Stimulated activated CD8-positive, alpha-beta memory T cell treated with anti-CD3 and anti-CD28 coated beads, Interleukin-4, amount 100 ng/mL, for 1 hour (primary cell): ENCODE results near the gene AFF2.

ENCODE experiments used
- DNase-seq, 2 donors: peaks; one replicate each; pipeline ENCODE4 v3.0.0-alpha.2; 2020; ENCODE audit warnings: low read depth in 2 of 2, low spot score in 1 of 2

Gene AFF2

DNA sequence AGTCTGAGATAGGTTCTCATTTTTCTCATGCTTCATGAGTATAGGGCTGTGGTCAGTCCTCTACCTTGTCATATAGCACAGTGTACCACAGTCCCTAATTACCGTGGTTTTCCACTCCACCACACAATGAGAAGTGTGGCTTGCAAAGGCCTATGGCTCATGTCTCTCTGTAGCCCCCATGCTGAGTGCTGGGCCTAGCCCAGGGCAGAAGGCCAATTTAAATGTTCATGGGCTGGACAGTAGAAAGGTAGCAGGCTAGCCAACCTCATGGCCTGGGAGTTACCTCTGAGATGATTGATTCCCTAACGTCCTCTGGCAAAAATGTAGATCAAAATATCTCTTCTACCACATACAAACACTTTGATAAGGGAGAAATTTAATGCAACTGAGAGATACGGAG is 222.5 kb downstream of the AFF2 start:
- no peak for DNase-seq

DNA sequence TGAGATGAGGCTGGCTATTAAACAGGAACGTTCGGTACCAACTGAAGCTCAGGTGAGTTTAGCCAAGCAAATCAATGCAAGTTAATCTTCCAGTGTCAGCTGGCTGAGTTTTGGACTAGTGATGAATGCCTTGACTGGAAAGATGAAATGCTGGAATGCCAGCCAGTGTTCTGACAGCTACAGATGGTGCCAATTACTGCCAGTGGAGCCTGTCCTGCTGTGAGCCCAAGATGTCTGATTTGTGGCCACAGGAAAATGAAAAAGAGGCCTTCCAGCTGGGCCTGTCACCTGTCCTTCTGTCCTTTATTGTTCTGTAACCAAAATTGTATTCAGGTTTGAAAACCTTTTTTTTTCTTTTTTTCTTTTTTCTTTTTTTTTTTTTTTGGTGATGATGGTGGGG is 223.1 kb downstream of the AFF2 start:
- no peak for DNase-seq

DNA sequence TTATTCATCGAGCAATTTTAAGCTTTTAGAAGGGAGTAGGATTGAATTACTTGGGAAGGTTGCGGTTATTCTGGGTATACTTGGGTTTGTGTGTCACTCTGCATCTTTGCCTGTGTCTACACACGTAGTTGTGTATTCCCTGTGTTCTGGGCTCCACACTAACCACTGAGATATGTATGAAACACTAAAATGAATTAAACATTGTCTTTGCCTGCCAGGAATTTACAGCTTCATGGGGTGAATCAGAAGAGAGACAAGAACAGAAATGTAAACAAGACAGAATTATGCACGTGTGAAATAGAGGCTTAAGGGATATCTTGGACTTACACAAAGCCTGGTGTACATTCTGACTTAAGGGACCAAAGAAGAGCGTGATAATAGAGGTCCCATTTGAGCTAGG is 228.5 kb downstream of the AFF2 start:
- no peak for DNase-seq

DNA sequence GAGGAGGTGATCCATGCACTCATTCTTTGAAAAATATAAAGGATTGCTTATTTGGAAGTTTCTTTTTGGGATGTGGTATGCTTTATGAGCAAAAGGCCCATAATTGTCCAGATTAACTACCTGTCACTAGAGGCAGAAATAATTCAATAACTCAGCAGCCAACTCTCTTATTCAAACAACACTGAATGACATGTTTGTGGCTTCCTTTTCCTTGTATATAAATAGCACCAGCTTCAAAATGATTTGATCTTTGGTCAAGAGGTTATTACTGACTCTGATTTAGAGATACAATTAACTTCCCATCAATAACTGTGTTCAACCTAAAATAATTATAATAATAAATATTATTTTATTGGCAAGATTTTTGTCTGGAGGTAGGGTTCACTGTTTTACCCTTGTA is 232.3 kb downstream of the AFF2 start:
- DNase-seq, result no peak

DNA sequence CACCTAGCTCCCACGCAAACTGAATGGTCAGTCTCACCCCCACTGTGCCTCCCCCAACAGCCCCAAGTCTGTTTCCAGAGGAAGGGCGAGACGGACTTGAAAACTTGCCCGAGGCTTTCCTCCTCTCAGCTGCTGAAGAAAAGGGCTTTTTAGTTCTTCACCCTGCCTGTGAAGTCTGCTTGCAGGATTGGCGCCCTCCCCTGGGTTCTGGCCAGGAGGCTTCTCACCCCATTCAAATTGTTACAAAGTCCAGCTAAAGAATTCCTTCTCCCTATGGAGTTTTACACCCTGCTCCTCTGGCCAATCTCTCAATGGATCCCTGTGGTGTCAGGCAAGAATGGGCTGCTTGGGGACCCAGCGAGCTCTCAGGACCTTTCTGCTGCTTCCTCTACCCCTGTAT is 241.0 kb downstream of the AFF2 start:
- no peak for DNase-seq

DNA sequence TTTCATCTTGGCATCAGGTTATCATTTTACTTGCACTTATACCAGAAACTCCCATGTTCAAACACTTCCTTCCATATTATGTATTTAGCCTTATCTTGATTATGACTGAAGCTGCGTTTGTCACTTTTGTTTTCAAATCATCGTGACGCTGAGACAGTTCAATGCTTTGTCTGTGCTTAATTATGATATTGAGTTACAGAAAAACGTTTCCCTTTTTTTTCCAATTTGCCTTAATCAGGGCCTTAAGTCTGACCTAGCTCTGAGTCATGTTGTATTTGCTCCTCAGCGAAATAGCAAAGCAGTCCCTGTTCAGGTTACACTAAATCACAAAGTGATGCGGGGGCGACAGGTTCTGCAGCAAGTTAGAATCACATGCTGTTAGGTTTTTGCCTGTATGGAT is 254.7 kb downstream of the AFF2 start:
- DNase-seq, result no peak

DNA sequence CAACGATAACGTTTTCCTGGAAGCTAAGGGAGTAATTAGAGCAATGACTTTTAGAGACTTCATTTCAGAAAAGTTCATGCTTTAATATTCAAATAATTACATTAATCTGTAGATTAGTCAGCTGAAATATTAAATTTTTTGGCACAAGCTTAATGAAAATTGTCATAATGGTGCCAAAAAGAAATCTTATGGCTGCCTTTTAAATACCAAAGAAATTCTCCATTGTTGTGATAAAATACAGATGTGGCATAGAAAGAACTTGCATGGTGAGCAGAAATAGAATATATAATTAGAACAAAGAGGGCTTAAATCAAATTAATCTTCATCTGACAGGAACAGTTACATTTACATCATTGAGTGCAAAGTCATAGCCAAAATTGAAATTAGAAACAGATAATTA is 263.5 kb downstream of the AFF2 start:
- DNase-seq, result no peak

DNA sequence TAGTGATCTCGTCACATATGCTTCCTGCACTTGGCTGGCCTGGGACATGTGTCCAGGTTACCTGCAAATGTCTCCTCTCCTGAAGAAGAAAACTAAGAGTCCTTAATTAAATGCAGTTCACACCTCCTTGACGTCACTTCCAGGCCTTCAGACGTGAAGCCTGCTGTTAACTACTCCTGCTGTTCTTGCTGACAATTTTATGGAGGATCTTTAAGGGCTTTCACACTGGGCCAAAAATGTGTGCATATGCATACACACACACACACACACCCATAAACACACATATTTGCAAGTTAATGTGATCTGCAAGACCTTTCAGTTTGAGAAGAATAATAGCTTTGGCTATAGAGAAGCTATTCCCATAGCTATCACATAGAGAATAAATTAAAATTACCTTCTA is 267.9 kb downstream of the AFF2 start:
- no peak for DNase-seq

DNA sequence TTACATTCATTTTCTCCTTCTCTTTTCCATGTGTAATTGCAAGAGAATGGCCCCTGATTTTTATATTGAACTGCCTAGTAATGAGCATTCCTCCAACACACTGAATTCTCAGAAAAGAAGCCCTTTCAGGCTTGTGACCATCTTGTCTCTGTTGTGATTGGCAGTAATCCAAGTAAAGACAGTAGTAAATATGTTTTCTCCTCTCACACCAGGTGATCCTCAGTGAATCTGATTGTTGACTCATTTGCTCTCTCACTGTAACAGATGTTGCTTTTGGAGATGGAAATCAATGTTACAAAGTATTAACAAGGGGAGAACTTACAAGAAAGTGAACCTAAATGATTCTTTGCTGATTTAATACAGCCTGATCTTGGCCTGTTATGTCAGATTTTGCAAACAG is 271.0 kb downstream of the AFF2 start:
- no peak for DNase-seq

DNA sequence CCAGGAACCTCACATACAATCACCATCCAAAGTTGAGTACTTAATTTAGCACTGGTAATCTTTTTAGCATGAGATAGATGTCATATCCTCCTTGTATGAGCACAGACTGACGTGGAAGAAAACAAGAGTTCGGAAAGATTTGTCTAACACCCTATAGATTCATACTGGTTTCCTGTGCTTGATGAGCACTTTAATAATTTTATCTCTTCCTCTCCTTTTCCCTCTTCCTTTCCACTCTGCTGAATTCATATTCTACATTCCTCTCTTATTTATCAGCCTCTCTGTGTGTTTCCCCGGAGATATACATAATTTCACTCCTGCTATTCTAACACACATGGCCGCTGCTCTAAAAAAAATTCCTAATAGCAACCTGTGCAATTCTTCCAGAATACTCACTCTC is 273.9 kb downstream of the AFF2 start:
- DNase-seq, result no peak

DNA sequence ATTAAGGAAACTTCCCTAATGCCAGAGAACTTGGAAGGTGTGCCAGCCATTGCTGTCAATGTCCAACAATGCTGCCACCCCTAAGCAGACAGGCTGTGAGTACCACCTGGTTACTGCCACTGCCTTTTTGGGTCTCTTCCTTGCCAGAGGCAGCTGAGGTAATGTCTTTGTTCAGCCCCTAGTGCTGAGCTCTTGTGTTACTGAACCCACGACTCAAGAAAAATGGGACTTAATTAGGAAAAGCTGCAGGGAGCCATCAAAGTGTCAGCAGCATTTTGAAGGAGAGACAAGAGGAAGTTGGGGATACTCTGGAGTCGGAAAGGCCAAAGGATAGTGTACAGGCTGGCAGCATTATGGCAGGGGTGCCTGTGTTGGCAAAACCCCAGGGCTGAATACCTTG is 283.7 kb downstream of the AFF2 start:
- no peak for DNase-seq

DNA sequence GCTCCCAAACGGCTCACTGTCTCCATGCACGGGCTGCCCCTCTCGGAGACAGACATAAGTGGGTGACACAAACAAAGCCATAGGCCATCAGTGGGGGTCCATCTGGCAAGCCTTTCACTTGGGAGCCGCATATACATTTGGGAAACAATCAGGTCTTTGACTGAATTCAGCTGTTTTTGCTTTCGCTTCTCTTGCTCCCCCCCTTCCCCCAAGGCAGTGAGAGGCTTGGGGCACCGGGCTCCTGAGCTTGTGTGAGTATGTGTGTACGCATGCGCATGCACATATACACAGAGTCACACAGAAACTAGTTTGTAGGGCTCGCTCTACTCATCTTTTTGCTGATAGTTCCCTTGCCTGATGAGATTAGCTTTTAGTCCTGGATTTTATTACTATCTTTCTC is 284.4 kb downstream of the AFF2 start:
- DNase-seq, result no peak

DNA sequence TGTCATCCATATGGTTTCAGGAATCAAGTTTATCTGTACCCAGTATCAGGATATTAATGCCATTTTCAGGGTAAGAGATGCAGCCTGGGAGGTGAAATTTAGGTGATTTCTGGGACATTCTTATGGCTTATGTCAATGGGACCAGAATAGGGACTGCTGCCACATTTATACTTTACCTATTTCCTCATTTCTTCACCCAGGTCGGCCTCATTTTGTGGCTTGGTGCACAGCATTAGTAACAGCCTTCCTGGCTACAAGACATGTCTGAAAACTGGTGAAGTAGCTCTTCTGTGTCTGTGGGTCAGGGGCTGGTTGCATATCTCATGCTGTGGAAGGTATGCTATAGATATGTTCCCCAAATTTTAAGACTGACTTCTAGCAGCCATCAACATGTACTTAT is 284.8 kb downstream of the AFF2 start:
- no peak for DNase-seq

DNA sequence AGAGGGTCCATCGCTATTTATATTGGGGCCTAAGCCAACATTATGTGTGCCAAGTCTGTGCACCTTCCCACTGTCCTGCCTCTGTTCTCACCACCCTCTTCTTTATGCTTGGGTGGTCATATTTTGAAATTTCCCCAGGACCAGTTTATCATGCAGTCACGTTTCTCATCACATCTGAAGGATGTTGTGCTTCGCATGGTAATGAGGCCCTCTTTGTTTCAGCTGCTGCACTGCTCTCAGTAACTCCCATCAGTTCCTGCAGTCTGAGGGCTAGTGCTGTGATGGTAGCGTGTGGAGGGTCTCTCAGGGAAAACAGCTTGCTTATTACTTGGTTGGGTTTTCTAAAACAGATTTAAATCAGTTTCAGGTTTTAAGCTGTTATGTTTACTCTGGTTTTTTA is 288.0 kb downstream of the AFF2 start:
- no peak for DNase-seq

DNA sequence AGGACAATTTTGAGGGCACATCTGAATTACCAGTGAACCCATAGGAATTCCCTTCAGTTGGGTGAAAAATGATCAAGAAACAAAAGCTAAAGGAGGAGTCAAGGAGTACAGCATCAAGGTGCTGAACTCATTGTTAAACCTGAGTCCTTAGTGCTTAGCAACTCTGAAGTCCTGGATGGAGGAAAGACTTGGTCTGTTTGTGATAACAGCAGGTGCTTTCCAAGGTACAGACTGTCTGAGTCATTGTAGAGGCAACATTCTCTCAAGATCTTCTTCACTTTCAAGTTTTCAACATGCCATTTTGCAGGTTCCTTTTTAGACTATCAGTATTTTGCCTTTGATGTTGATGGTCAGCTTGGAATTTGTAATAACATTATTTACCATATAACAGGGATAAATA is 293.9 kb downstream of the AFF2 start:
- no peak for DNase-seq

DNA sequence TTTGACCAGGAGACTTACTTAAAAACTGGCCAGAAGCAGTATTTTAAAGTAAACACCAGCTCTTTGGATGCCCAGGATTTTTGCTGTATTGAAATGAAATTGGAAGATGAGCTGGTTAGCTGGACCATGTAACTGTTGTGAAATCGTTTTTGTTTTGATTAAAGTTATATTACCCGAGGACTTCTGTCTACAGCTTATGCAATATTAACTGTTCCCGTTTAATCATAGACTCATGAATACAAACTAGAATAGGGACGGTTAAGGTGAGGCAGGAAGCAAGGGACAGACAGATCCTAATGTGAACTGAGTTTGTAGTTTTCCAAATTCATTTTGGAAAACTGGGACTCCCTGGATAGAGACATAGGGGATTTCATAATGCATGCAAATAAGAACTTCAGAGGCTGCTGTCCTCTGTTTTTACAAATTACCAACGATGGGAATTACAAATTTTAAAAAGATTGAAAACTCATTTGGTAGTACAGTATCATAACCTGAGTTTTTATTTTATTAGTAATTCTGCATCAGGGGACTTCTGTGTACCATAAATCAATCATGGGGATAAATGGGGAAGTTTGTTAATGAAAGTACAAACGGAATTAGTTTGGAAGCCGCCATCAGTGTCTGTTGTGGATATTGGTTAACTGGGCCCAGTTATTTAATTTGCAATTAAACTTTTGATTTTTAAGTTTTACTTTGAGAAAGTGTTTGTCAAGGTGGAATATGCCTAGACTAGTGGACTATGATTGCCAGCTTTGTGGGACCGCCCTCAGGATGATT is 304.4 kb downstream of the AFF2 start:
- no peak for DNase-seq

DNA sequence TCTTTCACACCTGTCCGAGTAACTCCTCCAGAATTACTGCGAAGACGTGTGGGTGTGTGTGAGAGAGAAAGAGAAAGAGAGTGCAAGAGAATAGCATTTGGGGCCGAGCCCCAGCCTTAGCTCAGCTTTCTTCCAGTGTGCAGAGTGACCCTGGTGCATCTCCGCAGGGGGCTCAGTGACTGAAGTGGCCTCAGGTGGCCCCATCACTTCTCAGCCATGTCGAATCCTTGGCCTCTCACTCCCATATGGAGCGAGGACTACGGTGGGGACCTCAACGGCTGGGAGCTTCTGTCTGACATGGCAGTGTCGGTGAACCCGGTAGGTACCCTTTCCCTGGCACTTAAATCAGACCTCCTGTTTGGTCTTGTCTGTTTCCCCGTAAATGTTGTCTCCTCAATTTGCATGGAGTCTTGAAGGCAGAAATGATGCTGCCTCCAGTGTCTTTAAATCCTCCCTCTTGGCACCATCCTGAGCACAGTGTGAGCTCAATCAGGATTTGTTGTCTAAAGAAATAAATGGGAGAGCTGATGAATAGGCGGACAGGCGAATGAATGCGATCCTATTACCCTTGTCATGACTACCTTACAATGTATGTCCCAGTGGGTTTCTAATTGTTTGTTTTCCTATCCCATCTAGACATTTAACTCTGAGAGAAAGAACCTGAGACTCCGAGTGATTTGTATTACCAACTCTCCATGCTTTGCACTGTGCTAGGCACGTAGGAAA is 305.9 kb downstream of the AFF2 start:
- DNase-seq, result no peak

DNA sequence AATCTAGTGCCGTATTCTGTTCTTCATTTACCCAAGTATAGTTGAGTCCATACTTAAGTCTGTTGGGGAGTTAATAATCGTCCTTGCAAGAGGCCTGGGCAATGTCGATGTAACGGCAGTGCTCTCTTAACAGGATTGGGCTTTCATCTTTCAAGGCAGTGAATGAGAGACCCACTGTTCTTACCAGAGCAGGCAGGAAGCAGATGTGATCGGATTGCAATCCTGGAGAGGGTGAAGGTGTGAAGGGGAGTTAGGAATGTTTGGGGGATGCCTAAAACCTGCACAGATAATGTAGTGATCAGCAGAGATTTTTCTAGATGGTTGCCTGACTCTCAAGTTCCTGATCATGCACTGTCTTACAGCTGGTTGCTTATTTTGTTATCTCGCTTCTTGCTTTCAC is 308.4 kb downstream of the AFF2 start:
- no peak for DNase-seq

DNA sequence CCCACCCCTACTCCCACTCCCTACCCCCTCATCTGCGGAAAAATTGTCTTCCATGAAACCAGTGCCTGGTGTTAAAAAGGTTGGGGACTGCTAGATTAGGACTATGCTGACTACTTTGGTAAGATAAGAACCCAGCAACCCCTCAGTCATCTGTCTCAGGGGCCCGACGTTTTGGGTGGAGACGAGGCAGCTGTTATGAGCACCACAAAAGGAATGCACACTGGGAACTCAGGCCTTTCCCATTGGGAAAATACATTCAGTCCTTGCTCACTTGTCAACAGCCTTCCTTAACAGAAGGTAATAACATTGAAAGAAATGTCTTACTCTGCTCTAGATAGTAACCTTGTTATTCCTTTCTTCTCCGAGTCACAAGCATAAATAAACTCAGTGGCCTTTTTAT is 310.8 kb downstream of the AFF2 start:
- no peak for DNase-seq

DNA sequence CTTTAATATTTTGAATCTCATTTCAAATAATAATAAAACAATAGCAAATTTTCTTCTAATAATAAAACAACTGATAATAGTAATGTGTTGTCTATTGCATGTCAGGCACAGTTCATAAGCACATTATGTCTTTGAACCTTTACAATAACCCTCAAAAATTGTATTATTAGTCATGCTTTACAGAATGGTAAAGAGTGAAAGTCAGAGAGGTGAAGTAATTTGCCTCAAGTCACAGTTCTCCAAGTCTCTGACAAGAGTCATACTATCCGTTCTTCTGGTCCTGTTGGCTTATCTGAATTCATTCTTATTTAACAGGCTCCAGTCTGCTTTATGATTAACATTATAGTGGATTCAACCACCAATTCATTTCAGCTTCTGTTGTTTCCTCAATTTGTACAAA is 313.0 kb downstream of the AFF2 start:
- no peak for DNase-seq

DNA sequence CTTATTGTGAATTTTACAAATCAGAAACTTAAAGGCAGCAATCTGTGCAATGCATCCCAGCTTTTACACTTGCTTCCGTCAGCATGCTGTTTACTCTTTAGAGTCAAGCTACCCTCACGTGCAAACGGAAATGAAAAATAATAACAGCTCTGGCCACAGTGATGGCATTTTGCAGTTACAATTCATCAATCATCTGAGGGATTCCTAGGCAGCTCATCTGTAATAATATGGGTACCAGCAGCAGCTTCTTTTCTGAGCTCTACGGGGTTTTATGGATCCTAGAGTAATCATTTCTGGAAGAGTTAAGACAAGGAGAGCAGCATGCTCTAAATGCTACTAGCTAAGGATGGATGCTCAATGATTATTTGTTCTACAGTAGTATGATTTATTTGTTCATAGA is 313.6 kb downstream of the AFF2 start:
- DNase-seq, result no peak

DNA sequence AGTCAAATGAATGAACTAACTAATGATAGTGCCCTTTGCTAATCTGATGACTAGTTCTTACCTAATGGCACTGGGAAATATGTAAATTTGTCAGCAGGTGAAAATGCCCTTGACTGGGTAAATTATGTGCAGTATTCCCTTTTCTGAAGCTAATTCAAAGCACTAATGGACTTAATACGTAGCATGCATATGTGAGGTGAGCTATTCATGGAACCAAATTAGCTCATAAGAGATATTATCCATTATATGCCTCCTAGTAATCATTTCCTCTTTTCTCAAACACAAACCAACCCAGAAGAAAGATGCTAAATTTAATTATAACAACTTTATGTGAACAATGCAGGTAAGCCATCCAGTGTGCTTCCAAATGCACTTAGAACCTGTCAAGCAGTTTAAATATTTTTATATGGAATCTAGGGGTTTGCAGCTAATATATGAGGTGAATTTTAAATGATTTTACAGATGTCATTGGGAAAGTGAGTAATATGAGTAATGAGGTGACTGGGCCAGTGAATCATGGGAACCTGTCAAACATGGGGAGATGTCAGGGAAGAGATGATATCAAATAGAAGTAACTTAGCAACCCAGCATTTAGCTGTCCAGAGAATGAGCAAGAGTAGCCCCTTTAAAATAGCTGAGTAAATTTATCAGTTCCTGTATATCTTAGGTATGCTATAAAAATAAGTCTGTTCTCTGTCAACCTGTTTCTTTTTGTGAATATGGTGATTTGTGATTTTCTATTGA is 315.0 kb downstream of the AFF2 start:
- no peak for DNase-seq
